Keratinocyte (primary cell): Measurements from ENCODE around the gene PTPRF. TPM values are rescaled to one million over a fixed set of nuclear protein-coding genes. Genes with fewer than 3 reads are reported as not detected.

Experiments used
- DNase-seq: peaks from one replicate; pipeline ENCODE4 v3.0.0-alpha.2; 2011; ENCODE audit warnings: low read depth, missing footprints, low spot score
- FAIRE-seq: peaks from 2 replicates; lab custom pipeline; 2011; peaks lifted over from hg19 to GRCh38; lab: Jason Lieb, UNC
- H2AFZ ChIP-seq: 2 replicates; pipeline ENCODE4 v1.6.0; 2012; ENCODE audit warnings: low read length, control low read depth, inconsistent platforms; ENCODE audit not compliant: control insufficient read depth
- H3K27ac ChIP-seq: 2 replicates; pipeline ENCODE4 v1.5.1; 2011; ENCODE audit warnings: low read length; ENCODE audit not compliant: control insufficient read depth, insufficient read depth
- H3K27me3 ChIP-seq: 3 replicates; pipeline ENCODE4 v1.6.0; 2011; ENCODE audit warnings: low read length; ENCODE audit not compliant: control insufficient read depth, insufficient read depth; ENCODE audit errors: extremely low read depth
- H3K36me3 ChIP-seq, 2 experiments: 2 replicates in 1 of 2; 3 replicates in 1 of 2; pipeline ENCODE4 v1.5.1; 2011; ENCODE audit warnings: low read length in 2 of 2, mild to moderate bottlenecking in 1 of 2; ENCODE audit not compliant: control insufficient read depth in 2 of 2, insufficient read depth in 2 of 2; ENCODE audit errors: extremely low read depth in 1 of 2
- H3K4me1 ChIP-seq: 3 replicates; pipeline ENCODE4 v1.5.1; 2011; ENCODE audit warnings: low read length; ENCODE audit not compliant: control insufficient read depth, insufficient read depth; ENCODE audit errors: extremely low read depth
- H3K4me2 ChIP-seq: 3 replicates; pipeline ENCODE4 v1.6.0; 2011; ENCODE audit warnings: low read depth, low read length; ENCODE audit not compliant: control insufficient read depth, insufficient read depth; ENCODE audit errors: extremely low read depth
- H3K4me3 ChIP-seq, 3 experiments: fragments of 200-600 bp in 1 of 3; sonication (generic) in 1 of 3; 2 replicates in 2 of 3; 3 replicates in 1 of 3; pipeline ENCODE4 v1.5.1; 2011 to 2016; ENCODE audit warnings: low read length in 3 of 3, mild to moderate bottlenecking in 3 of 3, control low read depth in 2 of 3, inconsistent platforms in 1 of 3, low read depth in 1 of 3, mixed read lengths in 1 of 3, mixed run types in 1 of 3, moderate library complexity in 1 of 3; ENCODE audit not compliant: control insufficient read depth in 2 of 3, insufficient read depth in 2 of 3; ENCODE audit errors: extremely low read depth in 1 of 3
- H3K79me2 ChIP-seq: 2 replicates; pipeline ENCODE4 v1.6.0; 2012; ENCODE audit warnings: low read length; ENCODE audit not compliant: control insufficient read depth, insufficient read depth
- H3K9ac ChIP-seq: 3 replicates; pipeline ENCODE4 v1.6.0; 2011; ENCODE audit warnings: low read length; ENCODE audit not compliant: control insufficient read depth, insufficient read depth; ENCODE audit errors: extremely low read depth
- H3K9me1 ChIP-seq: 3 replicates; pipeline ENCODE4 v1.6.0; 2011; ENCODE audit warnings: low read length; ENCODE audit not compliant: control insufficient read depth, insufficient read depth; ENCODE audit errors: extremely low read depth
- H3K9me3 ChIP-seq: 2 replicates; pipeline ENCODE4 v1.5.1; 2012; ENCODE audit warnings: low read depth, low read length; ENCODE audit not compliant: control insufficient read depth
- H4K20me1 ChIP-seq: 3 replicates; pipeline ENCODE4 v1.6.0; 2011; ENCODE audit warnings: low read length; ENCODE audit not compliant: control insufficient read depth, insufficient read depth; ENCODE audit errors: extremely low read depth
- CTCF ChIP-seq, 3 experiments: IDR thresholded peaks in 1 of 3; conservative IDR thresholded peaks in 1 of 3; optimal IDR thresholded peaks in 1 of 3; 2 replicates in 2 of 3; 3 replicates in 1 of 3; pipeline versions ENCODE3 to v1.5.1; 2011; ENCODE audit warnings: low read length in 3 of 3, mild to moderate bottlenecking in 3 of 3, moderate library complexity in 2 of 3, control low read depth in 1 of 3, inconsistent platforms in 1 of 3; ENCODE audit not compliant: insufficient read depth in 2 of 3; ENCODE audit errors: extremely low read depth in 1 of 3
- EZH2 ChIP-seq: IDR thresholded peaks from one replicate; pipeline ENCODE4 v1.6.1; 2012; ENCODE audit warnings: inconsistent platforms, mild to moderate bottlenecking, low read length, moderate library complexity
- dilution Hi-C: fragments of 300-500 bp; cut with MboI; formaldehyde crosslinking; loops from one replicate; pipeline ENCODE4 v1.7.0; 2020; ENCODE audit warnings: low sequenced_read_pairs; ENCODE audit not compliant: extremely low pct_ligation_motif_present
- polyA plus RNA-seq, 5 experiments: library from polyadenylated mRNA; depleted of rRNA in 3 of 5; stranded (reverse) in 3 of 5; stranded (forward) in 1 of 5; unstranded in 1 of 5; fragments of >200 nt; gene quantifications; 1 replicate in 1 of 5; 2 replicates in 3 of 5; 3 replicates in 1 of 5; pipeline versions ENCODE4 v1.2.1 to v1.2.3, GENCODE V29; 2011 to 2012; ENCODE audit warnings: missing spikeins in 2 of 5, low read depth in 1 of 5, low replicate concordance in 1 of 5

The PTPRF gene
- polyA plus RNA-seq, 1 donor (not counting 4 experiments of a cell fraction or from before 2014, with no cell fraction given) = 161 TPM

DNA sequence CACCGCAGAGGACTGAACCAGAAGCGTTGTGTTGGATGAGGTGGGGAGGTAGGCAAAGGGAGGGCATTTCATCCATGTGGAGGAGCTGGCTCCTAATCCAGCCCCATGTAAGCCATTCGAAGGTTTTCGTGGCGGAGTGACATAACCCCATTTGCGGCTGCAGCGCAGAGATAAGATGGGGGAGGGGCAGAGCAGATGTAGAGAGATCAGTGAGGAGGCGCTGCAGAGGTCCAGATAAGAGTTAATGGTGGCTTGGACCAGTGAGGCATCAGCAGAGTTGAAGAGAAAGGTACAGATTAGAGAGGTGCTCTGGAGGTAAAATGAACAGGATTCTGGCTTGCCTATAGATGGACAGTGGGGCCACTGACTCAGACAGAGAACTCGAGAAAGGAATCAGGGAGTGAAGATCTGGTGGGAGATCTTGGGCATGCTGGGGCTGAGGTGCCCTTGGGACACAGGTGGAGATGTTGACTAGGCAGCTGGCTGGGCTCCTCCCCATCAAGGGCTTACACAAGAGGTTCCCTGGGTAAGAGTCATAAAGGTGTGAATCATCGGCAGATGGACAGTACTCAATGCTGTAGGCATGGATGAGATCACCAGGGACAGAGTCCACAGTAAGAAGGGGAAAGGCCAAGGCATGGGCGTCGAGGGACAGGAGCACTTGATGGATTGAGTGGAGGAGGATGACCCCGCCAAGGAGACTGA is 7.8 kb upstream of the PTPRF start:
- no peaks in the 10 kb centered on the region for H3K79me2 ChIP-seq
- H3K4me1 ChIP-seq = peaks cover 19% of the 10 kb centered on the region
- peak; percentile 99 for FAIRE-seq

GRCh38 chr1:43524804-43525203 is 5.9 kb upstream of the PTPRF start:
- FAIRE-seq (no peak), DNase-seq (no peak)
- no peak overlapping the region for H3K4me3 ChIP-seq
- TF ChIP-seq CTCF (optimal IDR thresholded peaks at IDR 0.05 in 1 of 3, IDR thresholded peaks at IDR 0.05 in 1 of 3, conservative IDR thresholded peaks at IDR 0.05 in 1 of 3; ENCODE audit: extremely low read depth in 1 of 3, insufficient read depth in 2 of 3, low read length in 3 of 3) = no peak
- TF ChIP-seq EZH2 = no peak
- no peak overlapping the region for H2AFZ ChIP-seq
- no peak overlapping the region for H3K4me2 ChIP-seq
- H3K79me2 ChIP-seq = no peaks in the 10 kb centered on the region
- no peaks in the 10 kb centered on the region for H3K9me1 ChIP-seq
- H3K9me3 ChIP-seq = no peaks in the 10 kb centered on the region
- H3K36me3 ChIP-seq = no peaks in the 10 kb centered on the region
- H3K27me3 ChIP-seq = no peaks in the 10 kb centered on the region
- dilution Hi-C loops = no loop called here
- H3K27ac ChIP-seq = no peak overlapping the region
- H4K20me1 ChIP-seq = no peaks in the 10 kb centered on the region
- peaks cover 25% of the 10 kb centered on the region for H3K4me1 ChIP-seq
- no peak overlapping the region for H3K9ac ChIP-seq

More for the DNA sequence above, 7.8 kb upstream of the PTPRF start:
- Histone ChIP-seq H3K9me3 (no peaks in the 10 kb centered on the region), H3K27ac (no peak overlapping the region), H3K4me3 (no peak overlapping the region), H2AFZ (no peak overlapping the region), H3K9me1 (no peaks in the 10 kb centered on the region), H3K9ac (no peak overlapping the region), H3K27me3 (no peaks in the 10 kb centered on the region), H3K4me2 (no peak overlapping the region), H3K36me3 (no peaks in the 10 kb centered on the region), H4K20me1 (no peaks in the 10 kb centered on the region)
- no peak for TF ChIP-seq CTCF (optimal IDR thresholded peaks at IDR 0.05 in 1 of 3, IDR thresholded peaks at IDR 0.05 in 1 of 3, conservative IDR thresholded peaks at IDR 0.05 in 1 of 3; ENCODE audit: extremely low read depth in 1 of 3, insufficient read depth in 2 of 3, low read length in 3 of 3)
- TF ChIP-seq EZH2 = no peak
- dilution Hi-C loops = no loop called here
- peak; percentile 94 for DNase-seq
